Measurements from ENCODE around the gene HASPIN.

Gene HASPIN

DNA sequence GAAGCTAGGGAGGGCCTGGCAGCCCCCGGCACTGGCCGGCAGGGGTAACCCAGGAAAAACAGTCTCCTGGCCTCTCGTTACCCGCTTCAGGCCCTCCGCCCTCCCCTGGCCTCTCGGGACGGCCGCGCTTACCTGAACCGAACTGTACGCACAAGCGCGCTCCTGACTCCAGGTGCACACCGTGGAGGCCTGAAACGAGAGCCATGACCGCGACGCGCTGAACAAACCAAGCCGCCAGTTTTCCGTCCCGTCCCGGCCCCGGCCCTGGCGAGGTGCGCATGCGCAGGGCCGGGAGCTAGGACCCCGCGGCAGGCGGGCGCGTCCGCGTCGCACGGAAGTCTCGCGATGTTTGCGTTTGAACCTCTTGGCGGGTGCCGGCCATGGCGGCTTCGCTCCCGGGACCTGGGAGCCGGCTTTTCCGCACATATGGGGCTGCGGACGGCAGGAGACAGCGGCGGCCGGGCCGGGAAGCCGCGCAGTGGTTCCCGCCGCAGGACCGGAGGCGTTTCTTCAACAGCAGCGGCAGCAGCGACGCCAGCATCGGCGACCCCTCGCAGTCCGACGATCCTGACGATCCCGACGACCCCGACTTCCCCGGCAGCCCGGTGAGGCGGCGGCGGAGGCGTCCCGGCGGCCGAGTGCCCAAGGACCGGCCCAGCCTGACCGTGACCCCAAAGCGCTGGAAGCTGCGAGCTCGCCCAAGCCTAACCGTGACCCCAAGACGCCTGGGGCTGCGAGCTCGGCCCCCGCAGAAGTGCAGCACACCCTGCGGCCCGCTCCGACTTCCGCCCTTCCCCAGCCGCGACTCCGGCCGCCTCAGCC, at the start of gene HASPIN:
Gene HASPIN (plus strand): TSS at position 348 of the 822 bp plus-strand sequence. CDS start 33 bp downstream, at position 381.
- DNase-seq: peak in 54 of 56 donors; percentile 37 to 90 (median 74)

DNA sequence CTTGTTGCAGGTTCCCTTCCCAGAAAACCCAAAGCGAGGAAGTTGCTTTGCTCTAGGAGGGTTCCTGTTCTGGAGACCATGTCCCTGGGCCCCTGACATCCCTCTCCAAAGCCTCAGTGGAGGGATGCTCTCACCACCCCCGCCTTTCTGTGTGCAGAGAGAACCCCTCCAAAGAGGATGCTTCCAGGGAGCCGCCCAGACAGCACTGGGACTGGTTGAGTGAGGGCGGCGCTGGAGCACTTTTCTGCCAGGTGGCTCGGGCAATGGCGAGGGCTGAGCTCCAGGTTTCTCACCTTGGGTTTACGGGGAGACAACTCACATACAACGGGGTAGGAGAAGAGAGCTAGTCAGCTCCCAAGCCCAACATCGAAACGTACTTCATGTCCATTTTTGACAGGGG, 47.8 kb upstream of the HASPIN start:
- no peak for DNase-seq

DNA sequence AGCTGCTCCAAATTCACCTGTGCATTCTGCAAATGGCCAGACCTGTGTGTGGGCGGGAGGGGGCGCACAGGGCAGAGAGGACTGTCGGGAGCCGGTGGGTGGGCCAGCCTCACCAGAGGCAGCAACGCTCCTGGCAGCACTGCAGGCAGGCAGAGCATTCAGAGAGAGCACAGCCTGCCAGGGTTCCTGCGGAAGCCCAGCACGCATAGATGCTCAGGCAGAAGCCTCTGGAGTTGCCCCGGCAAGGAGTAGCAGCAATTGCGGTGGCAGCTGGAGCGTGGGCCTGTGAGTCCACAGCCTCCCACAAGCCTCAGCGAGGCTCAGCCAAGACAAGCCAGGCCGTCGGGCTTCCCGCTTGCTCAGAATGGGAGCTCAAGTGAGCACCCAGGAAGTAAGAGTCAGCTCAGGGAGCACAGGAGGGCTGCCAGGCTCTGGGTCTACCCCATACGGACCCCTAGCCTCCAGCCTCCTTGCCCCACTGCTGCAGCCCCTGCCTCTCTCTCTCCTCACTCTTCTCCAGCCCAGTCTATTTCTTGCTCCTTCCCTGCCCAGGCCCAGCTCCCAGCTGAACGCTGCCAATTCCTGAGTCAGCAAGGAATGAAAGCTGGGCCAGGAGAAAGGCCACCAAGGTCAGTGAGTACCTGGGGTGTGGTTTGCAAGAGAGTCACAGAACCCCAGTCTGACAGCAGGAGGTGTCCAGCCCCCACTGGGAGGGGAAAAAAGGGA, 45.4 kb upstream of the HASPIN start:
- DNase-seq: no peak

DNA sequence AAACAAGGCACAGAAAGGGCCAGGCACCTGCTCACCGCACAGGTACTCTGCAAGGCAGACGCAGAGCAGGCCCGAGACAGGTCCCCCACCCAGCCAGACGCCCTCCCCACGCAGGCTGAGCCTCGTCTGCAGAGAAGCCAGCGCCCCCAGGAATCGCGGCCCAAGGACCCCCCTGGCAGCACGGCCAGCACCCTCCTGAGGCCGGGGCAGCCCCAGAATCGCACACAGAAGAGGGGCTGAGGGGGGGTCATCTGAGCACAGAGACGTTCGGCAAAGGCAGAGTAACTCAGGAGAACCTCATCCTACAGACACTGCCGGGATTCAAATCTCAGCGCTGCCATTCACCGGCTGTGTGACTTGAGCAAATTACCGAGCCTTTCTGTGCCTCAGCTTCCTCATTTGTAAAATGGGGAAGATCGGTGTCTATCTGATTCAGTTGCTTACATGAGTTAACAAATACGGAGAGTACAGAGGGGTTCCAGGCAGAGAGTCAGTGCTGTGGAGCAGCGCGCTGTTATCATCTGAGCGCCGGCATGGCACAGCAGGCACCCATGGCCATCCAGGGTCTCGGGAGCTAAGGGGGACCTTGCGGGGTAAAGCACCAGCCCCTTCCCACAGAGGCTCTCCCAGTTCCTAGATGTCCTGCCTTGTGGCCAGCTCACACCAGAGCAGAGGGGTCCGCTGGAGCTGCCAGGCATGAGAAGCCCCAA, 44.7 kb upstream of the HASPIN start:
- DNase-seq: no peak

DNA sequence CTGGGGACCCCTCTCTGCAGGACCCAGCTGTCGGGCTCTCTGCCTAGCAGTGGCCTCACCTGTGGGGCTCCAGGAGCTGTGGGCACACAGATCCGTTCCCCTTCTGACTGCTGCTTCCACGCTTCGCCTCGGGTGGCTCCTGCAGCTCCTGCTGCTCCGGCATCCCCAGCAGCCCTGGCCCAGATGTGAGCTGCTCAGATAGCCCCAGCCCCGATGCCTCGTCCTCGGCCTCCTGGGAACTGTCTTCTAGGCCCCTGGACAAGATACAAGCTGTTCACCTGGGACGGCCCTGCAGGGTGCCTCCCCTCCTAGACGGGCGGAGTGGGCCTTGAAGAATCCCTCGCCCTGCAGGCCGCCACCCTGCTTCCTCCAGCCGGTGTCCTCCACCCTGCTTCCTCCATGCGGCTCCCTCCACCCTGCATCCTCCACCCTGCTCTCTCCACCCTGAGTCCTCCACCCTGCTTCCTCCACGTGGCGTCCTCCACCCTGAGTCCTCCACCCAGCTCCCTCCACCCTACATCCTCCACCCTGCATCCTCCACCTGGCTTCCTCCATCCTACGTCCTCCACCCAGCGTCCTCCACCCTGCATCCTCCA, 44.1 kb upstream of the HASPIN start:
- DNase-seq: no peak

DNA sequence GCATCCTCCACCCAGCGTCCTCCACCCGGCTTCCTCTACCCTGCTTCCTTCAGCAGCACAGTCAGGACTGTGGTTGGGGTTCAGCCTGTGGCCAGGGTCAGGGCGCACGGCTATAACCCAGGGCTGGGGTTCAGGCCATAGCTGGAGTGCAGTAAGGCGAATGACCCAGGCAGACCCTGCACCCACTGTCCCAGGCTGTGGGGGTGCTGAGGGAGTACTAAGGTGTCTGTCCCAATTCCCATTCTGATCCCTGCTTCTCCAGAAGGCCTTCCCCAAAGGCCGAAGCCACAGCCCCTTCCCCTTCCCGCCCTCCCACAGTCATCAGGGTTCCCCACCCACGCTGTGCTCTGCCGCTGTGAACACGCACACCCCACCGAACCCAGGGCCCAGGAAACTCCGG, 42.6 kb upstream of the HASPIN start:
- no peak for DNase-seq

DNA sequence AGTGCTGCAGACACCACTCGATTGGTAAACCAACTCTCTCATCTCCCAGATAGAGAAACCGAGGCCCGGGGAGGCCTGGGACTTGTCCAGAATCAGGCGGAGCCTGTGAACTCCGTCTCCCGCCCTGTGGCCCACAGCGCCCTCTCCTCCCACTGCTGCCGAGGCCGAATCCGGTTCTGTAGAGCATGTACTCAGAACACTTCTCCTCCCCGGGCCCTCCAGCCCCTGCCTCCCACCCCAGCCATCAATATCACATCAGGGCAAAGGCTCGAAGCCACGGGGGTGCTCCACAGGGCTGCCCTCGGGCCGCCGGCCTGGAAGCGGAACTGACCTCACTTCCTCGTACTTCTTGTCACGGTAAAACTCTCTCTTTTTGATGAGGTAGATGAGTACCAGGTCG, 42.1 kb upstream of the HASPIN start:
- no peak for DNase-seq

DNA sequence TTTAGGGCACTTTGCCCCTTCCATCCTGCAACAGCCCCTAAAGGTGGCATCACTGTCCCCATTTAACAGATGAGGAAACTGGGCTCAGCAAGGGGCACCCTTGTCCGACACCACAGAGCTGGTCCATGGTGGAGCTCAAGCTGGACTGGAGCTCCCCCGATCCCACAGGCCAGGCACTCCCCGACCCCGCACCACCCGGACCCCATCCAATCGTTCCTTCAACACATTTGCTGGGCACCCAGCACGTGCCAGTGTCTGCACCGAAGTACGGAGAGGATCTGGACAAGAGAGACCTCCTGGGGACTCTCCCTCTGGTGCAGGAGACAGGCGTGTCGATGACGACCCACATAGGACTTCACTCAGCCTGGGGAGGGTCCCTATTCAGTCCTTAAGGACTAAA, 41.7 kb upstream of the HASPIN start:
- no peak for DNase-seq

DNA sequence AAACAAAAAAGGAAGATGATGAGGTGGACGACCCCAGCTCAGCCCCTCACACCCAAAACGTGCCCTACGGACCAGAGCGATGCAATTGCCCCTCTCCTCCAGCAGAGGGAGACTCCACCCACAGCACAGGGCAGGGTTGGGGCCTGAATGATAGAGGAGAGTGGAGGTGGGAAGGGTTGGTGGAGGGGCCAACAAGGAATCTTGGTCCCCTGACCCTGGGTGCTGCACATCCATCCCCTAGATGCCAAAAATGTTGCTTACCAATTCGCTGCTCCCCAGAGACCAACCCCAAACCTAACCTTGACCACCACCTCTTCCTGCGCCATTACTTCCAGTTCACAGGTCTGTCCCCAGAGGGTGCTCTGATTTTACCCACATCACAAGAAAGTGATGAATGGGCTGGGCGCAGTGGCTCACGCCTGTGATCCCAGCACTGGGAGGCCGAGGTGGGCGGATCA, 40.6 kb upstream of the HASPIN start:
- DNase-seq: peak in 2 of 56 donors; percentile 28 to 37

DNA sequence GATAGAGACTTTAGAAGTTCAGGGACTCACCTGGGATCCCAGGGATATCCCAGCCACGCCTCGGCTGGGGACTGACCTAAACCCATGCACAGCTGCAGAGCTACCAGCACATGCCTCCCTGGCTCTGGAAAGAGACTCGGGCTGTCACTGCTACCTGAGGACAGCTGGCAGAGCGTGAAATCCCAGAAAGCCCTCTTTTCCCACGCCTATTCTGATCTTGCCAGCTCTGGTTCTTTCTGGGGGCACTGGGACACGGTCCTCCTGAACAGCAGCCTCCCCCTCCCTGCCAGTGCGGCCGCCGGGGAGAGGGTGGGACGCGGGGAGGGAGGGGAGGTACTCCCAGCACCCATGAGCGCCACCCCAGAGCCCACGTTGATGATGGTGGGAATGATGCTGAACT, 38.5 kb upstream of the HASPIN start:
- no peak for DNase-seq

DNA sequence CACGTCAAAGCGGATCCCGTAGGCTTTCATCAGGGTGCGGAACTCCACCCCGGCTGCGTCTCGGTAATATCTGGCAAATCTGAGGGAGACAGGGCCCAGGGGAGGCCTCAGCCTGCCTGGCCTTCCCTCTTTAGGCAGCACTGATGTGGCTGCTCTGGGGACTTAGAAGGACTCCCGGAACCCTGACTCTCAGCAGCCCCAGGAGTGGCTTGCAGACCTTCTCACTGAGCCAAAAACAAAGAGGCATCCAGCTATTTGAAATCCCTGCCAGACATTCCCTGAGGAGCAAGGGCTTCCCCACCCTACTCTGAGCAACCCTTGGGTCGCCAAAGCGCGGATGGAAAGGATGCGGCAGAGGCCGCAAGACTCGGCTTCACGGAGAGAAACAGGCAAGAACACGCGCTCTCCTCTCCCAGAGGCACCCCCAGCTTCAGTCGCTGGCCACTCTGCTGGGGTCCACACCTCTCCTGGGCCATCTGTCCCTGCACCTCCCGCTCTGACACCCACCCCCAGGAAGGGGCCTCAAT, 35.6 kb upstream of the HASPIN start:
- peak in 8 of 56 donors; percentile 12 to 52 (median 27) for DNase-seq

DNA sequence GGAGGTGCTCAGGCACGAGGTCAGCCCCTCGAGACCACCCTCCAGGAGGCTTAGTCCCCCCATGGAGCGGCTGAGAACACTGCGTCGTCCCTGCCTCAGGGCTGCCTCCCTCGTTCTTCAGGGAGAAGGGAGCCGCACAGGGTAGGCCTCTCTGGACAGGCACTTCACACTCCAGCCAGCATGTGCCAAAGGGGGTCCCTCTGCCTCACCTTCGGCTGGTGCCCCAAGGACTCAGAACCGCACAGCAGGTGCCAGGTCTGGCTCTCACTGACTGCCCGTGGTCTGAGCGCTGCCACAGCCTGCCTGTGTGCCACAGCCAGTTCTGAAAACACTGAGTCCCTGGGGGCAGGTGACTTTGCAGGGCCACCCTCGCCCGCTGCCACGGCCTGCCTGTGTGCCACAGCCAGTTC, 34.8 kb upstream of the HASPIN start:
- no peak for DNase-seq

DNA sequence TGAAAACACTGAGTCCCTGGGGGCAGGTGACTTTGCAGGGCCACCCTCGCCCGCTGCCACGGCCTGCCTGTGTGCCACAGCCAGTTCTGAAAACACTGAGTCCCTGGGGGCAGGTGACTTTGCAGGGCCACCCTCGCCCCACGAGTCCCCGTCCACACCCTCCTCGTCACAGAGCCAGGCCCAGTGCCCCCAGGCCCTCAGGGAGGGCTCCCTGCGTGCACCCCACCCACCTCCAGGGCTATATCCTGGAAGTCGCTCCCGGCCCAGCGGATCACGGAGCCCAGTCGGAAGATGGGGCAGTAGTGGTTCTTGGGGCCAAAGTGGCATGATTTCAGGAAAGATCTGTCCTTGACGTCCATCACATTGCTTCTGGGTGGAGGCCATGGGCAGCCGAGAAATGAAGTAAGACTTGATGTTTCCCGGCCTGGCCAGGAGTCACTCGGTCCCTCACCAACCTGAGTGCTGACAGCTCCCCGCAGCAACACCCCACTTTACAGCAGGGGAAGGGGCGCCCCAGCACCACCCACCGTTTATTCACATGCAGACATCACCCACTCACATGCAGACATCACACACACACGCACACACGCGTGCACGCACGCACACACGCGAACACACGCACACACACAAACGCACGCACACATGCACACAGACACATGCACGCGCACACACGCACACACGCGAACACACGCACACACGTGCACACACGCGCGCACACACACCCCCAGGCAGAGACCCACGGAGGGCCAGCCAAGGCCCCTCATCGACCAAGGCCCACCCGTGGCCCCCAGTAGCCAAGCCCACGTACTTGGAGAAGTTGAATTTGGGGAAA, 34.2 kb upstream of the HASPIN start:
- DNase-seq: no peak

DNA sequence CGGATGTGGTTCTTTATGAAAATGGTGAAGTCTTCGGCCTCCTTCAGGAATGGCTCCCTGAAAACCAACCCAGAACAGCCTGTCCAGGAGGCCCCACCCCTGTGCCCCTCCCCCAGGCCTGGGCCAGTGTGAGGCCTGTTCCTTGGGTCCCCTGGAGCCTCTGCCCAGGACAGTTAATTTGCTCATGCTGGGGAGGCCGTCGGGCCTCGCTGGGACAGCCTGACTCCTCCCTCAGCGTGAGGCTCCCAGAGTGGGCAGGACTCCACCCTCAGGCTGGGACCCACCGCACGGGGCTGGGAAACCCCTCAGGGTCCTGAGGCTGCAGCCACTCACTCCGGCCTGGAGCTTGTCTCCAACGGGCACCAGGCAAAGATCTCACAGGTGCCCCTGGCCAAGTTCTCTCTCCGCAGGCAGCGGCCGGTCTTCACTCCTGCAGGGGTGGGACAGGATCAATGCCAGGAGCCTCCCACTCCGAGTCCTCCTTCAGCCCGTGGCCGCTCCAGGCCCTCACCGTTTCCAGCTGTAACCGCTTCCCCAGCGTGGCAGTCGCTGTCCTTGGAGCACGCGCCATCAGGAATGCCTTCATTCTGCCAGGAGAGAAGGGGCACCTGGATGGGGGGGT, 33.5 kb upstream of the HASPIN start:
- no peak for DNase-seq

DNA sequence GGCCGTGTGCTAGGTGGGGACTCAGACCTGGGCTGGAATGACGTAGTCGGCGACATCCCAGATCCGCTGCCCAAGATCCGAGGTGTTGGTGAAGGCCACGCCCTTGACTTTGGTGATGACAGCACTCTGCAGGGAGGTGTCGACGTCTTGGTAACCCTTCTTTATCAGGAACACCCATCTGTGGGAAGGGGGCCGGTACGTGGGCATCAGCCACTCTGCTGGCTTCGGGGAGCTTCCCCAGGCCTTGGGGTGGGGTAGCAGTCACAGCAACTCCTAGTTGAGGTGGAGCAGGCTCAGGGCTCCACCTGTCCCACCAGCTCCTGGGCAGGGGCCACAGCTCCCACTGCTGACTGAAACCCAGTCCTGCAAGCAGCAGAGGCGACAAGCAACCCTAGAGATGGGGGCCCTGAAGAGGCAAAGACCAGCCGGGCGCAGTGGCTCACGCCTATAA, 32.1 kb upstream of the HASPIN start:
- no peak for DNase-seq

DNA sequence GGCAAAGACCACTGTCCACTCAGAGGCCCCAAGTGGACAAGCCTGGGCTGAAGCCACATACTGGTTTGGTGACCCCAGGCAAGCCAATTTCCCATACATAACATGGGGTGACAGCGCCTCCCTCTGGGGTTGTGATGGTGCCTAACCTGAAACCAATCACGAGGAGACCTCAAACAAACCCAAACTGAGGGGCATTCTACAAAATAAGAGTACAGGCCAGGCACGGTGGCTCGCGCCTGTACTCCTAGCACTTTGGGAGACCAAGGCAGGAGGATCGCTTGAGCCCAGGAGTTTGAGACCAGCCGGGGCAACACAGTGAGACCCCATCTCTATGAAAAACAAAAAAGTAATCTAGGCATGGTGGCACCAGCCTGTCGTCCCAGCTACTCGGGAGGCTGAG, 31.4 kb upstream of the HASPIN start:
- no peak for DNase-seq

DNA sequence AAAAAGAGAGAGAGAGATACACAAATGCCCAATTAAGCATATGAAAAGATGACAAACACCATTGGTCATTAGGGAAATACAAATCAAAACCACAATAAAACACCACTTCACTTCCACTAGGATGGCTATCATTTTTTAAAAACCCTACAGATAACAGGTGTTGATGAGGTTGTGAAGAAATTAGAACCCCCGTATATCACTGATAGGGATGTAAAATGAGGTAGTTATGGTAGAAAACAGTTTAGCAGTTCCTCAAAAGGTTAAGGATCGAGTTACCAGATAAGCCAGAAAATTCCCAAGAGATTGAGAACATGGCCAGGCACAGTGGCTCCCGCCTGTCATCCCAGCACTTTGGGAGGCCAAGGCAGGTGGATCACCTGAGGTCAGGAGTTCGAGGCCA, 30.6 kb upstream of the HASPIN start:
- DNase-seq: no peak

DNA sequence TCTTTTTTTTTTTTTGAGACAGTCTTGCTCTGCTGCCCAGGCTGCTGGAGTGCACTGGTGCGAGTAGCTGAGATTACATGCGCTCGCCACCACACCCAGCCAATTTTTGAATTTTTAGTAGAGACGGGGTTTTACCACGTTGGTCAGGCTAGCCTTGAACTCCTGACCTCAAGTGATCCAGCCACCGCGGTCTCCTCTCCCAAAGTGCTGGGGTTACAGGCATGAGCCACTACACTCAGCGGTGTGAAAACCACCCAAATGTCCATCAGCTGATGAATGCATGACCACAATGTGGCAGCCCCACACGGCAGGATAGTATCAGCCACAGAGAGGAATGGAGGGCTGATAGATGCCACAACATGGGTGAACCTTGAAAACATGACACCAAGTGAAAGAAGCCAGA, 29.9 kb upstream of the HASPIN start:
- DNase-seq: no peak

DNA sequence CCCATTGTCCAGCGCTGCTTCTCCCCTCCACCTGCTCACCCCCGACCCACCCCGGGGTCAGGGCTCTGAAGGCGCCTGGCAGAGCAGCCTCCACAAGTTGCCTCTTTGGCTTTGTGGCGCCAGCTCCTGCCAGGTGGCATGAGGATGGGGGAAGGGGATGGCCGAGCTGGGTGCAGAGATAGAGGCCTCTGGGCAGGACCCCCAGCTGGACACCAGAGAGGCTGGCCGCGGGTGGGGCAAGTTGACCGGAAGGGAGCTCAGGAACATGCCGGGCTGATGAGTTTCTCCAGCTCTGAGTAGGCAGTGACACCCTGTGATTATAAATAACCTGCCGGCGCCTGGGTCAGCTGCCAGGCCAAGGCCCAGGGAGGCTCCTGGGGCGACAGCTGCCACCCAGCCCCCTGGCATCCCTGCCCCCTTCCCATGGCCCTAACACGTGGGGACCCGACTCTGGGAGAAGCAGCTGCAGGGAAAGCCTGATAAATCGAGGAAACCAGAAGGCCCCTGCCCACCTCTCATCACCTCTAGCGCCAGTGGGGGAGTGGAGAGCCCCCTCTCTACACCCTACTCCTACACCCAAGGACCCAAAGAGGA, 28.5 kb upstream of the HASPIN start:
- peak in 2 of 56 donors; percentile 3 to 33 for DNase-seq

Data from nucleus accumbens (tissue), 56 donors.